Tibial artery (tissue), 4 donors: Measurements from ENCODE around the gene MYZAP.

ENCODE experiments used
- DNase-seq, 2 donors: peaks; one replicate each; pipeline ENCODE4 v3.0.0-alpha.2; 2019
- H3K27ac ChIP-seq, 2 donors: fragments of 200-600 bp; sonication (generic) in 1 of 2; 1 replicate in 1 of 2; 2 replicates in 1 of 2; pipeline ENCODE4 v1.5.1; 2018 to 2019; ENCODE audit warnings: mild to moderate bottlenecking in 1 of 2
- H3K27me3 ChIP-seq, 2 donors: fragments of 200-600 bp; sonication (generic) in 1 of 2; one replicate each; pipeline versions ENCODE4 v1.5.1 to v1.6.0; 2016 to 2019
- H3K36me3 ChIP-seq, 3 donors: fragments of 200-600 bp; sonication (generic) in 2 of 3; one replicate each; pipeline ENCODE4 v1.5.1; 2016 to 2019; ENCODE audit warnings: mild to moderate bottlenecking in 2 of 3
- H3K4me1 ChIP-seq, 4 donors: fragments of 200-600 bp; sonication (generic) in 2 of 4; 1 replicate in 3 of 4; 2 replicates in 1 of 4; pipeline ENCODE4 v1.5.1; 2016 to 2019
- H3K4me3 ChIP-seq, 2 donors: fragments of 200-600 bp; sonication (generic) in 1 of 2; 1 replicate in 1 of 2; 2 replicates in 1 of 2; pipeline ENCODE4 v1.5.1; 2018 to 2019; ENCODE audit warnings: mild to moderate bottlenecking in 2 of 2
- H3K9me3 ChIP-seq, 3 donors: fragments of 200-600 bp; sonication (generic) in 1 of 3; one replicate each; pipeline ENCODE4 v1.5.1; 2016 to 2019
- CTCF ChIP-seq, 2 experiments: fragments of 200-600 bp in 1 of 2; fragments of 450-650 bp in 1 of 2; IDR thresholded peaks; one replicate each; pipeline ENCODE4 v1.5.1; 2017 to 2019; ENCODE audit warnings: antibody characterized with exemption in 2 of 2, mild to moderate bottlenecking in 1 of 2, moderate library complexity in 1 of 2
- intact Hi-C: fragments of 100-400 bp; cut with DNase I; formaldehyde crosslinking; loops from one replicate; pipeline ENCODE4 v1.15.0; 2023; ENCODE audit warnings: low total_unique reads

The MYZAP gene

GRCh38 chr15:57635300-57635909 lies 43.7 kb downstream of the MYZAP start:
- DNase-seq, result no peak
- intact Hi-C loops, result no loop called here
- no peak overlapping the region for H3K4me3 ChIP-seq
- H3K4me1 ChIP-seq, result no peaks in the 10 kb centered on the region
- no peaks in the 10 kb centered on the region for H3K9me3 ChIP-seq
- H3K27ac ChIP-seq, result peak overlapping the region in 1 of 2 donors; percentile 37
- H3K36me3 ChIP-seq, result peaks cover 0 to 17% (median 0%) of the 10 kb centered on the region in 3 donors
- no peaks in the 10 kb centered on the region for H3K27me3 ChIP-seq
- peak; percentile 8 to 9 for TF ChIP-seq CTCF (IDR thresholded peaks at IDR 0.05)

GRCh38 chr15:57637846-57638245 lies 46.1 kb downstream of the MYZAP start:
- Histone ChIP-seq H3K4me1 (no peaks in the 10 kb centered on the region), H3K27ac (no peak overlapping the region), H3K27me3 (no peaks in the 10 kb centered on the region), H3K4me3 (no peak overlapping the region), H3K36me3 (peaks cover 0 to 9% (median 0%) of the 10 kb centered on the region in 3 donors), H3K9me3 (no peaks in the 10 kb centered on the region)
- intact Hi-C loops, result no loop called here
- no peak for TF ChIP-seq CTCF (IDR thresholded peaks at IDR 0.05)
- no peak for DNase-seq

GRCh38 chr15:57639306-57639705 lies 47.6 kb downstream of the MYZAP start:
- intact Hi-C loops, result no loop called here
- Histone ChIP-seq H3K27ac (no peak overlapping the region), H3K4me3 (no peak overlapping the region), H3K9me3 (no peaks in the 10 kb centered on the region), H3K36me3 (peaks cover 0 to 6% (median 0%) of the 10 kb centered on the region in 3 donors), H3K4me1 (no peaks in the 10 kb centered on the region), H3K27me3 (no peaks in the 10 kb centered on the region)
- DNase-seq, result no peak
- TF ChIP-seq CTCF (IDR thresholded peaks at IDR 0.05), result no peak

GRCh38 chr15:57640930-57641682 lies 49.4 kb downstream of the MYZAP start:
- DNase-seq, result no peak
- Histone ChIP-seq H3K27me3 (no peaks in the 10 kb centered on the region), H3K4me1 (no peaks in the 10 kb centered on the region), H3K4me3 (no peak overlapping the region), H3K36me3 (peaks cover 0 to 6% (median 0%) of the 10 kb centered on the region in 3 donors), H3K27ac (no peak overlapping the region), H3K9me3 (no peaks in the 10 kb centered on the region)
- peak; percentile 28 to 38 for TF ChIP-seq CTCF (IDR thresholded peaks at IDR 0.05)
- intact Hi-C loops, result no loop called here

- Histone ChIP-seq H3K4me1 (no peaks in the 10 kb centered on the region), H3K27ac (no peak overlapping the region), H3K27me3 (no peaks in the 10 kb centered on the region), H3K4me3 (no peak overlapping the region), H3K9me3 (no peaks in the 10 kb centered on the region), H3K36me3 (peaks cover 0 to 6% (median 0%) of the 10 kb centered on the region in 3 donors)
- intact Hi-C loops, result no loop called here
- DNase-seq, result no peak
- TF ChIP-seq CTCF (IDR thresholded peaks at IDR 0.05), result no peak
Measured at GRCh38 chr15:57643826-57644225, 52.1 kb downstream of the MYZAP start.
